ENCODE results near the gene IMPDH2.

Gene IMPDH2

GRCh38 chr3:49028673-49029562, at the start of gene IMPDH2:
Gene IMPDH2, minus strand, starts transcription at chr3:49029398. Its CDS starts 48 bp downstream, at chr3:49029350.
- peak; percentile 94 for DNase-seq (ENCODE audit: low spot score)
- peak; percentile 99 for FAIRE-seq

GRCh38 chr3:49076646-49077045, 47.4 kb upstream of the IMPDH2 start:
- DNase-seq (ENCODE audit: low spot score) = no peak
- no peak for FAIRE-seq

- DNase-seq (ENCODE audit: low spot score) (no peak), FAIRE-seq (no peak)
These were observed 46.9 kb upstream of the IMPDH2 start for GRCh38 chr3:49076116-49076515.

- FAIRE-seq (no peak), DNase-seq (ENCODE audit: low spot score) (no peak)
These were observed 28.8 kb upstream of the IMPDH2 start for GRCh38 chr3:49058011-49058410.

- DNase-seq (ENCODE audit: low spot score) = no peak
- FAIRE-seq = no peak
These were observed 28.1 kb upstream of the IMPDH2 start for GRCh38 chr3:49057268-49057667.

- DNase-seq (ENCODE audit: low spot score) = no peak
- no peak for FAIRE-seq
These were observed 25.2 kb upstream of the IMPDH2 start for GRCh38 chr3:49054344-49054862.

GRCh38 chr3:49053543-49053942, 24.3 kb upstream of the IMPDH2 start:
- no peak for FAIRE-seq
- no peak for DNase-seq (ENCODE audit: low spot score)

GRCh38 chr3:49035281-49035680, 6.1 kb upstream of the IMPDH2 start:
- FAIRE-seq = no peak

GRCh38 chr3:49034650-49035049, 5.5 kb upstream of the IMPDH2 start:
- DNase-seq (ENCODE audit: low spot score) = no peak
- FAIRE-seq = no peak

More at GRCh38 chr3:49035281-49035680, 6.1 kb upstream of the IMPDH2 start:
- DNase-seq (ENCODE audit: low spot score) = no peak

- DNase-seq (ENCODE audit: low spot score) (no peak), FAIRE-seq (no peak)
These were observed 3.6 kb upstream of the IMPDH2 start for GRCh38 chr3:49032646-49033304.

GRCh38 chr3:49030321-49030720, 1.1 kb upstream of the IMPDH2 start:
- FAIRE-seq (no peak), DNase-seq (ENCODE audit: low spot score) (no peak)

GRCh38 chr3:49029563-49029884, 326 bp upstream of the IMPDH2 start:
- FAIRE-seq = no peak

GRCh38 chr3:49028298-49028672, 913 bp downstream of the IMPDH2 start:
- DNase-seq (ENCODE audit: low spot score) (no peak), FAIRE-seq (no peak)

More at GRCh38 chr3:49029563-49029884, 326 bp upstream of the IMPDH2 start:
- no peak for DNase-seq (ENCODE audit: low spot score)

GRCh38 chr3:49027634-49028033, 1.6 kb downstream of the IMPDH2 start:
- no peak for FAIRE-seq

GRCh38 chr3:49026536-49026935, 2.7 kb downstream of the IMPDH2 start:
- DNase-seq (ENCODE audit: low spot score) (no peak), FAIRE-seq (no peak)

More at GRCh38 chr3:49027634-49028033, 1.6 kb downstream of the IMPDH2 start:
- no peak for DNase-seq (ENCODE audit: low spot score)

GRCh38 chr3:49025793-49026520, 3.2 kb downstream of the IMPDH2 start:
- DNase-seq (ENCODE audit: low spot score) (no peak), FAIRE-seq (no peak)

GRCh38 chr3:49025005-49025792, 4.0 kb downstream of the IMPDH2 start:
- FAIRE-seq (no peak), DNase-seq (ENCODE audit: low spot score) (no peak)

GRCh38 chr3:49024449-49024848, 4.7 kb downstream of the IMPDH2 start:
- FAIRE-seq = no peak

GRCh38 chr3:49023775-49024174, 5.4 kb downstream of the IMPDH2 start:
- DNase-seq (ENCODE audit: low spot score) (no peak), FAIRE-seq (no peak)

More at GRCh38 chr3:49024449-49024848, 4.7 kb downstream of the IMPDH2 start:
- no peak for DNase-seq (ENCODE audit: low spot score)

- FAIRE-seq = no peak
- no peak for DNase-seq (ENCODE audit: low spot score)
These were observed 6.5 kb downstream of the IMPDH2 start for GRCh38 chr3:49022688-49023171.

All from urothelium cell line (cell line).